Mucosa of descending colon (tissue), 3 donors: ENCODE data around the gene KRI1. TPM values are rescaled to one million over a fixed set of nuclear protein-coding genes. Genes with fewer than 3 reads are reported as not detected.
A peak's percentile ranks its signal among the peaks of the same experiment; 100 is the strongest.

Experiments used
- ATAC-seq: fragments of 200-7000 bp; cut with Tn5 transposase; one replicate; pipeline ENCODE4 v1.9.1; 2020; ENCODE audit warnings: mild to moderate bottlenecking, moderate library complexity
- DNase-seq, 3 donors: peaks; one replicate each; pipeline ENCODE4 v3.0.0-alpha.2; 2020
- H3K36me3 ChIP-seq: fragments of 200-600 bp; one replicate; pipeline ENCODE4 v1.8.0; 2021; ENCODE audit warnings: low read depth, mild to moderate bottlenecking
- H3K4me1 ChIP-seq: fragments of 200-600 bp; one replicate; pipeline ENCODE4 v1.8.0; 2021; ENCODE audit warnings: low read depth, mild to moderate bottlenecking
- H3K4me3 ChIP-seq: fragments of 200-600 bp; one replicate; pipeline ENCODE4 v1.8.0; 2021; ENCODE audit warnings: mild to moderate bottlenecking
- H3K9me3 ChIP-seq: fragments of 200-600 bp; one replicate; pipeline ENCODE4 v1.8.0; 2021; ENCODE audit warnings: mild to moderate bottlenecking
- intact Hi-C, 2 donors: fragments of 100-400 bp; cut with DNase I in 1 of 2; cut with micrococcal nuclease in 1 of 2; formaldehyde crosslinking; loops; one replicate each; pipeline versions ENCODE4 v1.11.0 to v1.11.1; 2022; cut with DNase I, micrococcal nuclease
- total RNA-seq, 3 donors: library from RNA; stranded (reverse); fragmentation: NEBNext Ultra II Directional in 2 of 3; extraction: Animal tissue kit (Norgen Biotek cat#: 25700) in 2 of 3; gene quantifications; one replicate each; pipeline versions ENCODE4 v1.2.1 to v1.2.4, GENCODE V29; 2021 to 2023
- TF ChIP-seq, protein P1 (sequence below): fragments of 200-600 bp; IDR thresholded peaks from one replicate; pipeline ENCODE4 v1.8.0; 2022; ENCODE audit warnings: antibody characterized with exemption, mild to moderate bottlenecking
- donor health status: DM: no; HTN: no; CAD: no; lungs with moderate emphysema.
- donor health status: DM: no; HTN: no; CAD: no.
- donor health status: DM: no; HTN: yes; CAD: no.

The KRI1 gene
- total RNA-seq, 3 donors from 2014 or later: 12.0 to 23.3 (median 17.0) TPM

DNA sequence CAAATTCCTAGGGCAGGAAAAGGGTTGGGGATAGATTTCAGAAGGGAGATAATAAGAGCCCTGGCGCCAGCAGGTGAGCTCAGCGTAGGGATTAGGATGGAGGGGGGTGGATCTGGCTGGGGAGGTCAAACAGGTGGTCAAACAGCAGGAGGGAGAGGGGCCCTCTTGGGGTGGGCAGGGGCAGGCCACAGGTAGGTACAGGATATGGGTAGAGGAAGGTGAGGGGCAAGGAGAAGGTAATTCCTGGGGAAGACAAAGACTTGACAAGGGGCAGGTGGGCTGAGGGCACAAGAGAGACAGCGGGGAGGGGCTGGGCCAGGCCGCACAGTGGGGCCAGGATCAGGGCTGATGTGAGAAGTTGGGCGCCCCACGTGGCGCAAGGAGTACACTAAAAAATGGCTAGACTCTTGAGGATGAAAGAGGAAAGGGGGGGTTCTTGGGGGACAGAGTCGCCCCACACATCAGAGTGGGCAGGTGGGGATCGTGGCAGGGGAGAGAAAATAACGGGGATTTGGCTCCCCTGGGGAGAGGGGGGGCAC is 713 bp downstream of the KRI1 start:
- no peaks in the 10 kb centered on the region for H3K9me3 ChIP-seq
- peak; percentile 11 for ATAC-seq
- DNase-seq: peak in 2 of 3 donors; percentile 51 to 77
- peak overlapping the region; percentile 75 for H3K4me3 ChIP-seq
- H3K4me1 ChIP-seq: peaks cover 34% of the 10 kb centered on the region
- intact Hi-C loops: no loop called here
- TF ChIP-seq, protein P1, sequence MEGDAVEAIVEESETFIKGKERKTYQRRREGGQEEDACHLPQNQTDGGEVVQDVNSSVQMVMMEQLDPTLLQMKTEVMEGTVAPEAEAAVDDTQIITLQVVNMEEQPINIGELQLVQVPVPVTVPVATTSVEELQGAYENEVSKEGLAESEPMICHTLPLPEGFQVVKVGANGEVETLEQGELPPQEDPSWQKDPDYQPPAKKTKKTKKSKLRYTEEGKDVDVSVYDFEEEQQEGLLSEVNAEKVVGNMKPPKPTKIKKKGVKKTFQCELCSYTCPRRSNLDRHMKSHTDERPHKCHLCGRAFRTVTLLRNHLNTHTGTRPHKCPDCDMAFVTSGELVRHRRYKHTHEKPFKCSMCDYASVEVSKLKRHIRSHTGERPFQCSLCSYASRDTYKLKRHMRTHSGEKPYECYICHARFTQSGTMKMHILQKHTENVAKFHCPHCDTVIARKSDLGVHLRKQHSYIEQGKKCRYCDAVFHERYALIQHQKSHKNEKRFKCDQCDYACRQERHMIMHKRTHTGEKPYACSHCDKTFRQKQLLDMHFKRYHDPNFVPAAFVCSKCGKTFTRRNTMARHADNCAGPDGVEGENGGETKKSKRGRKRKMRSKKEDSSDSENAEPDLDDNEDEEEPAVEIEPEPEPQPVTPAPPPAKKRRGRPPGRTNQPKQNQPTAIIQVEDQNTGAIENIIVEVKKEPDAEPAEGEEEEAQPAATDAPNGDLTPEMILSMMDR: no peak
- H3K36me3 ChIP-seq: no peaks in the 10 kb centered on the region

DNA sequence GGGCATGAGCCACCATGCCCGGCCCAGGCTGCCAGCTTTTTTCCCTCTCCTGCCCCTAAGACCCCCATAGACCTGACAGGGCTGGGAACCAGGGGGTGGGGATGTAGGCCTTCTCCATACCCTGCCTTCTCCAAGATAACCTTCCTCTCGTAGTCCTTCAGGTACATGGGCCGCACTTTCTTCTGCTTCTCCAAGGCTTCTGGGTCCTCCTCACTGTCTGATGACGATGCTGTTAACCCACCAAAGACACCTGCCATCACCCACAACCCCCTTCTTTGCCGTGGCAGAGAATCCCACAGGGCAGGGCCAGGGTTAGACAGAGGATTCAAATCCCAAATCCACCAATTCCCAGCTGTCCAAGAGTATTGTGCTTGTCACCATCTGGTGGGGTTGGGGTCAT is 3.2 kb downstream of the KRI1 start:
- no peaks in the 10 kb centered on the region for H3K9me3 ChIP-seq
- H3K4me3 ChIP-seq: no peak overlapping the region
- intact Hi-C loops: no loop called here
- H3K36me3 ChIP-seq: no peaks in the 10 kb centered on the region
- DNase-seq (no peak), ATAC-seq (no peak)
- H3K4me1 ChIP-seq: peaks cover 14% of the 10 kb centered on the region
- TF ChIP-seq, protein P1: no peak

DNA sequence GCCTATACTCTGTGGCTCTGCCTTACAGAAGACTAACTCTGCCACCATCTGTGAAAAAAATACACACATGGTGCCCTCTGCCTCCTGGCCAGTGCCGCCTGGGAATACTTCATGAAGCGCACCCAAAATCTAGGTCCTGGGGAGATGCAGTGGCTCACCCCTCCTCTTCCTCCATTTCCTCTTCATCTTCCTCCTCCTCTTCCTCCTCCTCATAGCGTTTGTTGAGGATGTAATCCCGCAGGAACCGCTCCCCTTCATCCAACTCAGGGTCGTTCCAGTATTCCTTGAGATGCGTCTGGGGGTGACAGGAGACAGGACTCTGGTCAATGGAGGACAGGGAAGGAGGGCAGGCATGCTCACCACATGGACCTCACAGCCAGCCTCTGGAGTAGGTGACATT is 5.7 kb downstream of the KRI1 start:
- no peaks in the 10 kb centered on the region for H3K36me3 ChIP-seq
- DNase-seq (no peak), ATAC-seq (no peak)
- intact Hi-C loops: no loop called here
- H3K4me3 ChIP-seq: no peak overlapping the region
- TF ChIP-seq, protein P1: no peak
- H3K9me3 ChIP-seq: no peaks in the 10 kb centered on the region
- H3K4me1 ChIP-seq: peaks cover 4% of the 10 kb centered on the region

DNA sequence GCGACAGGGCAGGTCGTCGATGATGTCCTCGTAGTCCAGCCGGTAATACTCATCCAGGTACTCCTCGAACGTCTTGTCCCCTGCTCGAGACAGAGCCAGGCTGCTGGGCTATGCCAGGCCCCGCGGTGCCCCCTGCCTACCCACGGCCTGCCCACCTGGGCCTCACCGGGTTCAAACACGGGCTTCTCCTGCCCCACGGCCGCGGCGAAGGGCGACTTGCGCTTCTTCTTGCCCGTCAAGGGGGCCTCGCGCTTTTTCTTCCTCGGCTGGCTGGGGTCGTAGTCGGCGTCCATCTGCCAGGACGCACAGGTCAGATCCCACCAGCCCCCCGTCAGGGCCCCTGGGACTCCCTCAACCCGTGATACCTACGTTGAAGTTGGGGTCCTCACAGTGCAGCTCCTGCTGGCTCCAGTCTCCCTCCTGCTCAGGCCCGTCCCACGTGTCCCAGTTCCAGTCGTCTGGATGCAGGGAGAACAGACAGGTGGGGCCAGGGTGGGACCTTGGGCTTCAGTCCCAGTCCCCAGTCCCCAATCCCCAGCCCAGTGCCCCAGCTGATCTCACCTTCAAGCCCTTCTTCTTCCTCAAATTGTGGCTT is 8.1 kb downstream of the KRI1 start:
- H3K36me3 ChIP-seq: no peaks in the 10 kb centered on the region
- H3K4me1 ChIP-seq: peaks cover 8% of the 10 kb centered on the region
- H3K9me3 ChIP-seq: no peaks in the 10 kb centered on the region
- DNase-seq (no peak), ATAC-seq (no peak)
- H3K4me3 ChIP-seq: no peak overlapping the region
- intact Hi-C loops: no loop called here
- TF ChIP-seq, protein P1: no peak

DNA sequence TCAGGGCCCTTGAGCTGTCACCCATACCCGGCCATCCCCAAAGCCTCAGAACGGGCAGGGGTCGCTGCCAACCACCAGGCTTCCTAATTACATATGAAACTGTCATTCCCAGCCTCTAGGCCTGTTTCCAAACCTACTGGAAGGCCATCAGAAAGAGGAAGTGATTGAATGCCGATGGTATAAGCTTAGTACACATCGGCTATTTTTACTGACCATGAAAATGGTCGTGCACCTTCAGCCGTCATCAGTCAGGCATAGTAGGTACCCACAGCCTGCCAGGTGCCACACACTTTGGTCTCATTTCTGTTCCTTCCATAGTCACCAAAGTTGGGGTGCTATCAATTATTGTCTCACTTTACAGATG is 10.2 kb downstream of the KRI1 start:
- intact Hi-C loops: no loop called here
- Histone ChIP-seq H3K36me3 (no peaks in the 10 kb centered on the region), H3K9me3 (no peaks in the 10 kb centered on the region), H3K4me1 (peaks cover 12% of the 10 kb centered on the region), H3K4me3 (no peak overlapping the region)
- DNase-seq (no peak), ATAC-seq (no peak)
- TF ChIP-seq, protein P1: no peak
